Liver (tissue), 9 donors: ENCODE data around the gene ZDHHC8. TPM values are rescaled to one million over a fixed set of nuclear protein-coding genes. Genes with fewer than 3 reads are reported as not detected.

Experiments
- DNase-seq: peaks from one replicate; pipeline ENCODE4 v3.0.0-alpha.2; 2017; ENCODE audit warnings: low spot score
- H3K27ac ChIP-seq, 2 donors: one replicate each; pipeline ENCODE4 v1.7.0; 2013; ENCODE audit warnings: inconsistent platforms in 2 of 2, low read length in 2 of 2, control low read depth in 1 of 2, low read depth in 1 of 2, mild to moderate bottlenecking in 1 of 2
- H3K27me3 ChIP-seq, 4 donors: one replicate each; pipeline versions ENCODE4 v1.6.1 to v1.7.0; 2013; ENCODE audit warnings: low read length in 3 of 4, inconsistent platforms in 1 of 4, mild to moderate bottlenecking in 1 of 4, moderate library complexity in 1 of 4; ENCODE audit not compliant: control insufficient read depth in 4 of 4, insufficient read depth in 4 of 4
- H3K36me3 ChIP-seq, 4 donors: one replicate each; pipeline versions ENCODE4 v1.6.1 to v1.7.0; 2013; ENCODE audit warnings: low read length in 3 of 4, mild to moderate bottlenecking in 3 of 4, low read depth in 1 of 4, moderate library complexity in 1 of 4; ENCODE audit not compliant: control insufficient read depth in 4 of 4, insufficient read depth in 3 of 4
- H3K4me1 ChIP-seq, 4 donors: one replicate each; pipeline versions ENCODE4 v1.6.1 to v1.7.0; 2013; ENCODE audit warnings: low read length in 3 of 4, mild to moderate bottlenecking in 3 of 4, moderate library complexity in 1 of 4; ENCODE audit not compliant: control insufficient read depth in 4 of 4, insufficient read depth in 4 of 4
- H3K4me3 ChIP-seq, 3 donors: one replicate each; pipeline versions ENCODE4 v1.6.1 to v1.7.0; 2013; ENCODE audit warnings: low read length in 3 of 3, control low read depth in 1 of 3, low read depth in 1 of 3, mild to moderate bottlenecking in 1 of 3
- H3K9ac ChIP-seq, 2 donors: one replicate each; pipeline ENCODE4 v1.7.0; 2013; ENCODE audit warnings: low read length in 2 of 2, mild to moderate bottlenecking in 2 of 2, moderate library complexity in 2 of 2, control low read depth in 1 of 2, low read depth in 1 of 2
- H3K9me3 ChIP-seq, 4 donors: one replicate each; pipeline versions ENCODE4 v1.6.1 to v1.7.0; 2013; ENCODE audit warnings: low read length in 3 of 4; ENCODE audit not compliant: control insufficient read depth in 4 of 4
- ATF3 ChIP-seq: IDR thresholded peaks from 2 replicates; pipeline ENCODE4 v1.6.1; 2016; ENCODE audit warnings: antibody characterized with exemption
- CTCF ChIP-seq: fragments of 150-350 bp; IDR thresholded peaks from 2 replicates; pipeline ENCODE4 v1.5.1; 2017; ENCODE audit warnings: improper control_type of control experiment, low read depth, low read length; ENCODE audit not compliant: missing input control
- EGR1 ChIP-seq, 2 donors: IDR thresholded peaks; 2 replicates each; pipeline ENCODE4 v1.6.1; 2016 to 2018; ENCODE audit warnings: antibody characterized with exemption in 2 of 2, low read depth in 2 of 2
- FOXA1 ChIP-seq: IDR thresholded peaks from 2 replicates; pipeline ENCODE4 v1.6.1; 2016; ENCODE audit warnings: antibody characterized with exemption
- GABPA ChIP-seq, 2 donors: IDR thresholded peaks in 1 of 2; conservative IDR thresholded peaks in 1 of 2; 2 replicates each; pipeline ENCODE4 v1.6.1; 2016; ENCODE audit warnings: antibody characterized with exemption in 2 of 2, mild to moderate bottlenecking in 1 of 2, moderate library complexity in 1 of 2
- HNF4A ChIP-seq, 2 donors: conservative IDR thresholded peaks; 2 replicates each; pipeline ENCODE4 v1.6.1; 2016; ENCODE audit warnings: antibody characterized with exemption in 2 of 2, mild to moderate bottlenecking in 2 of 2
- HNF4G ChIP-seq: IDR thresholded peaks from 2 replicates; pipeline ENCODE4 v1.6.1; 2016; ENCODE audit warnings: antibody characterized with exemption
- JUND ChIP-seq, 2 donors: IDR thresholded peaks; 2 replicates each; pipeline ENCODE4 v1.6.1; 2016; ENCODE audit warnings: antibody characterized with exemption in 2 of 2
- MAX ChIP-seq: IDR thresholded peaks from 2 replicates; pipeline ENCODE4 v1.6.1; 2016; ENCODE audit warnings: antibody characterized with exemption
- NR2F2 ChIP-seq: IDR thresholded peaks from 2 replicates; pipeline ENCODE4 v1.6.1; 2016; ENCODE audit warnings: antibody characterized with exemption
- RAD21 ChIP-seq, 2 donors: IDR thresholded peaks; 2 replicates each; pipeline ENCODE4 v1.6.1; 2016; ENCODE audit warnings: antibody characterized with exemption in 2 of 2, mild to moderate bottlenecking in 2 of 2
- RXRA ChIP-seq, 2 donors: IDR thresholded peaks; 2 replicates each; pipeline ENCODE4 v1.6.1; 2017 to 2018; ENCODE audit warnings: antibody characterized with exemption in 2 of 2, mild to moderate bottlenecking in 1 of 2
- SP1 ChIP-seq: IDR thresholded peaks from 2 replicates; pipeline ENCODE4 v1.6.1; 2018; ENCODE audit warnings: antibody characterized with exemption, mild to moderate bottlenecking
- TAF1 ChIP-seq: conservative IDR thresholded peaks from 2 replicates; pipeline ENCODE4 v1.6.1; 2016; ENCODE audit warnings: antibody characterized with exemption, mild to moderate bottlenecking
- YY1 ChIP-seq: IDR thresholded peaks from 2 replicates; pipeline ENCODE4 v1.6.1; 2016; ENCODE audit warnings: antibody characterized with exemption, mild to moderate bottlenecking
- WGBS: extraction: QIAGEN DNeasy Blood & Tissue Kit; methylation state at CpG from one replicate; pipeline ENCODE4 v1.1.7; 2013; 5-methylcytosine and 5-hydroxymethylcytosine counted together
- polyA plus RNA-seq, 2 donors: library from polyadenylated mRNA; stranded (reverse) in 1 of 2; unstranded in 1 of 2; fragments of 200-250 nt in 1 of 2; fragments of >200 nt in 1 of 2; fragmentation: Nextera tagmentation in 1 of 2; extraction: Ambion mirVana in 1 of 2; gene quantifications; one replicate each; pipeline versions ENCODE4 v1.2.1 to v1.2.3, GENCODE V29; 2013 to 2015
- total RNA-seq, 2 donors: library from RNA; depleted of rRNA; stranded (reverse); fragments of >200 nt; gene quantifications; one replicate each; pipeline ENCODE4 v1.2.3, GENCODE V29; 2014
- donor health status: healthy.
- donor health status: healthy.
- donor health status: healthy.
- donor health status: healthy.
- donor health status: healthy.

The ZDHHC8 gene
- total and polyA plus RNA-seq, 4 donors: 2.9 to 11.8 (median 6.8) TPM

GRCh38 chr22:20172141-20172613, 40.6 kb downstream of the ZDHHC8 start:
- no peak for DNase-seq
- 91% methylated on average over 10 of the region's 10 CpGs for WGBS
- H3K9ac ChIP-seq: no peak overlapping the region

GRCh38 chr22:20173246-20173645, 41.6 kb downstream of the ZDHHC8 start:
- WGBS: 72% methylated on average over 11 of the region's 11 CpGs
- H3K4me1 ChIP-seq: peaks cover 7 to 36% (median 26%) of the 10 kb centered on the region in 4 donors
- no peak overlapping the region for H3K9ac ChIP-seq
- no peaks in the 10 kb centered on the region for H3K27me3 ChIP-seq
- H3K9me3 ChIP-seq: no peaks in the 10 kb centered on the region
- no peak for DNase-seq
- H3K36me3 ChIP-seq: no peaks in the 10 kb centered on the region
- no peak overlapping the region for H3K27ac ChIP-seq
- H3K4me3 ChIP-seq: no peak overlapping the region
- TF ChIP-seq RAD21 (IDR thresholded peaks at IDR 0.05): no peak
- TF ChIP-seq NR2F2: no peak
- no peak for TF ChIP-seq GABPA (IDR thresholded peaks at IDR 0.05 in 1 of 2, conservative IDR thresholded peaks at IDR 0.05 in 1 of 2)
- no peak for TF ChIP-seq MAX
- no peak for TF ChIP-seq ATF3
- no peak for TF ChIP-seq JUND (IDR thresholded peaks at IDR 0.05)
- no peak for TF ChIP-seq EGR1 (IDR thresholded peaks at IDR 0.05; ENCODE audit: low read depth in 2 of 2)
- TF ChIP-seq YY1: no peak
- TF ChIP-seq SP1: no peak
- TF ChIP-seq HNF4G: no peak
- TF ChIP-seq HNF4A (conservative IDR thresholded peaks at IDR 0.05): no peak
- TF ChIP-seq FOXA1: no peak
- no peak for TF ChIP-seq CTCF
- no peak for TF ChIP-seq RXRA (IDR thresholded peaks at IDR 0.05)

More at GRCh38 chr22:20172141-20172613, 40.6 kb downstream of the ZDHHC8 start:
- Histone ChIP-seq H3K27ac (no peak overlapping the region), H3K4me3 (no peak overlapping the region), H3K4me1 (peaks cover 7 to 36% (median 26%) of the 10 kb centered on the region in 4 donors), H3K9me3 (no peaks in the 10 kb centered on the region), H3K36me3 (no peaks in the 10 kb centered on the region), H3K27me3 (no peaks in the 10 kb centered on the region)
- TF ChIP-seq RAD21 (IDR thresholded peaks at IDR 0.05) (no peak), YY1 (no peak), TAF1 (no peak)

GRCh38 chr22:20173772-20174171, 42.2 kb downstream of the ZDHHC8 start:
- TF ChIP-seq RAD21 (IDR thresholded peaks at IDR 0.05): peak in 1 of 2 donors; percentile 9
- TF ChIP-seq CTCF: no peak
- Histone ChIP-seq H3K27me3 (no peaks in the 10 kb centered on the region), H3K9me3 (no peaks in the 10 kb centered on the region), H3K4me3 (no peak overlapping the region), H3K4me1 (peaks cover 7 to 36% (median 26%) of the 10 kb centered on the region in 4 donors), H3K27ac (no peak overlapping the region), H3K9ac (no peak overlapping the region), H3K36me3 (no peaks in the 10 kb centered on the region)
- WGBS: 44% methylated on average over 10 of the region's 10 CpGs
- DNase-seq: no peak
